HG03378 (cell line): Measurements from ENCODE around the gene CUX1.

Experiments used
- ATAC-seq: cut with Tn5 transposase; IDR thresholded peaks from one replicate; pipeline ENCODE4 v1.9.1; 2021; ENCODE audit warnings: mild to moderate bottlenecking, moderate library complexity; ENCODE audit not compliant: unreplicated experiment

CUX1 gene

GRCh38 chr7:102253066-102253972 is 435.9 kb downstream of the CUX1 start:
- no peak for ATAC-seq

DNA sequence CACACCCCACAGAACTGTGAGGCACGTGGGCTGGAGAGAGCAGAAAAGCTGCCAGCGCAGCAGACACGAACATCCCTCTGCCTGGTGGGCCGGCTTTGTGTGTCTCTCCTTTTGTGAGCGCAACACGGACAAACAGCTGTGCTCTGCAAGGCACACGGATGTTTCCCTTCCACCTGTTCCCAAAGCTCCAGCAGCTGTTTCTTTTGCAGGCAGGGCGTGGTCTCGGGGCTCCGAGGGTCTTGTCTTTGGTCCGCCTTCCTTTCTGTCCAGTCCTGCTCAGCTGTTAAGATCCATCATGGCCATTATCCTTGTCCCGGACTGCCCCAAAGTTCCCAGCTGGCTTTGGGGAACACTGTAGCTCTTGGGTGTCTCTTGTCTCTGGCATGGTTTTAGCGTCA is 436.5 kb downstream of the CUX1 start:
- ATAC-seq = no peak

GRCh38 chr7:102254521-102254920 is 437.1 kb downstream of the CUX1 start:
- no peak for ATAC-seq

DNA sequence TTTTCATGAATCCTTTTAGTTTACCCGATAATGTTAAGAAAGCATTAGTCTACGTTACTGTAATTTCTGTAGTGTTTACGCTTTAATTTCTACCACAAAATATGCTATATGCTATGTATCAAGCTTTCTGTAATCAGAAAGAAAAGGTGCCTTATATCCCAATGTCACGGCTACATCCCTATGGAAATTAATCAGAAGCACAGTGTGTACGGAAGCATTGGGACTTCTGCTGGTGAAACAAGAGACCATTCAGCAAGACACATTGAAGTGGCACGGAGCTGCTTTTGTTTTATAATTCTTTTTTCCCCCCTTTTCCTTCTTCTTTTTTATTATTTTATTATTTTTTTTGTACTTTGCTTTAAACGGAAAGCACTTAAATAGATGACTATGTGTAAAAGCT is 438.1 kb downstream of the CUX1 start:
- no peak for ATAC-seq

- ATAC-seq = no peak
Observed at GRCh38 chr7:102255916-102256315, 438.5 kb downstream of the CUX1 start.

GRCh38 chr7:102258073-102258748 is 440.8 kb downstream of the CUX1 start:
- no peak for ATAC-seq

GRCh38 chr7:102258749-102259107 is 441.3 kb downstream of the CUX1 start:
- no peak for ATAC-seq

- ATAC-seq = no peak
Observed at GRCh38 chr7:102260856-102261255, 443.4 kb downstream of the CUX1 start.

DNA sequence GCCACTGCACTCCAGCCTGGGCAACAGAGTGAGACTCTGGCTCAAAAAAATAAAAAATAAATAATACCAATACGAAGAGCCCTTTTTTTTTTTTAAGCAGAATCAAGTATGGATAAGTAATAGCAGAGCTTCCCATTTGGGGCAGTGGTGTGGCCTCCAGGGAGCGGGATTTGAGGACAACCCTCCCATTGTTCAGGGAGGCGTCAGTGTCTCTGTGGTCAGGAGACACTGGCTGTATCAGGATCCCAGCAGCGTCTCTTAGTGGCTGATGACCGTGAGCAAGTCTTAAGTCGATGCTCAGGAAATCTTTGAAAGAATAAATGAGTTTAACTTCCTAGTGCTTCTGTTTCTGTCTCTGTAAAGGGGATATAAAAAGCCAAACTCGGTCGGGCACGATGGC is 444.0 kb downstream of the CUX1 start:
- no peak for ATAC-seq

DNA sequence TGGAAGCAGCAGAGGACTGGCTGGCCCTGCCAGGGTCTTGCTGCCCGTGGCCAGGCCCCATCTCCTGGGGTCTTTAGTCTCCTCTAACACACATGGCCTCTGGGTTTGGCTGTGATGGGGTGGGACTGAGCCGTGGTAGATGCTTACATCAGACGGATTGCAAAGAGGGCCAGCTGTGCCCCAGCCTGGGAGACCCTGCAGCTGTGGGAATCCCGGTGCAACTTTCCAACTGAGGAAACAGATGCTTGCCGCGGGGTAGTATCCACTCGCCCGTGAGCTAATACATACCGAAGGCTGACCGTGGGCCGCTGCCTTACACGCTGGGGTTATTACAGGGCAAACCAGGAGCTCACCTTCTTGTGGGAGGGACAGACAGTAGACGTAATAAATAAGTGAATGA is 445.1 kb downstream of the CUX1 start:
- no peak for ATAC-seq

- ATAC-seq = no peak
Observed at GRCh38 chr7:102264367-102264891, 447.0 kb downstream of the CUX1 start.

DNA sequence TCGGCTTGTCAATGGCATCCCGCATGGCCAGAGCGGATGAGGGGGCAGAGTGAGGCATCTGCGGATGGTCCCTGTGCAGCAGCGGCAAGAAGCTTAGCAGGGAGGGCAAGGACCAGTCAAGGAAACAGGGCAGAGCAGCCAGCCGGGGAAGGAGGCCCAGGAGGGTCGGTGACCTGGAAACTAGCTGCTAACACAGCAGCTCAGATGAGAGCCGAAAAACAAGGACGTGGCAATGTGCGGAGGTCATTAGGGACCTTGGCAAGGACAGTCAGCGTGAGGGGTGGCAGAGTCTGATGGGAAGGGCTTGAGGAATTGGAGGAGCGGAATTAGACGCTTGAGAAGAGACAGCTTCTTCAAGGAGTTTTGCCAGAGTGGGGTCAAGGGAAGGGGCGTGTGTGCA is 449.1 kb downstream of the CUX1 start:
- no peak for ATAC-seq

GRCh38 chr7:102268635-102269034 is 451.2 kb downstream of the CUX1 start:
- ATAC-seq = no peak

DNA sequence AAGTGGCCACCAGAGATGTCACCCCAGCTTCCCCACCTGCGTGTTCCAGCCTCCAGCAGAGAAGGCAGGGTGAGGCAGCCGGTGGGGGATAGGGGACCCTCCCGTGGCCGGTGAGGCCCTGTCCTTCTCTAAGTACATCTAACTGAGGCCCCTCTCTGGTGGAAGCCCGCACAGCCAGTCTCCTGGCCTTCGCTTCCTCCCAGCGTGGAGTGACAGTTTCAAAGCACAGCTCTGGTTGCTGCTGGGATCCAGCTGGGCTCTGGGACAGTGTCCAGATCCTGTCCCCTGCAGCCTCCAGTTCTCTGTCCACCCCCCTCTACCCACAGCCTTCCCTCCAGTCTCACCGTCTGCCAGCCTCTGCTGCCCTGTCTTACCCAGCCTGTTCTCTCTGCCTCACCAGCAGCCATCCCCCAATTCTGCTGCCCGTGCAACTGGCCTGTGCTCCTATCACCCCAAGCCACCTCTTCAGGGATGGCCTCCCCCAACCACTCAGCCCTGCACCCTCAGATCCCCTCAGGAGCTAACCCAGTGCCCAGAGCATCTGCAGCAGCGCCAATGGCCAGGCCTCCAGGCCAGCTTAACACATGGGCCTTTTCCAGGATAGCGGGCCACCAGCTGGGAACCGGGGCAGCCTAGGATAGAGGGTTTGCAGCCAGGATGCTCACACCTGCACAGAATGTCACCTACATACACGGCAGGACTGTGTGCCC is 452.9 kb downstream of the CUX1 start:
- ATAC-seq = no peak

DNA sequence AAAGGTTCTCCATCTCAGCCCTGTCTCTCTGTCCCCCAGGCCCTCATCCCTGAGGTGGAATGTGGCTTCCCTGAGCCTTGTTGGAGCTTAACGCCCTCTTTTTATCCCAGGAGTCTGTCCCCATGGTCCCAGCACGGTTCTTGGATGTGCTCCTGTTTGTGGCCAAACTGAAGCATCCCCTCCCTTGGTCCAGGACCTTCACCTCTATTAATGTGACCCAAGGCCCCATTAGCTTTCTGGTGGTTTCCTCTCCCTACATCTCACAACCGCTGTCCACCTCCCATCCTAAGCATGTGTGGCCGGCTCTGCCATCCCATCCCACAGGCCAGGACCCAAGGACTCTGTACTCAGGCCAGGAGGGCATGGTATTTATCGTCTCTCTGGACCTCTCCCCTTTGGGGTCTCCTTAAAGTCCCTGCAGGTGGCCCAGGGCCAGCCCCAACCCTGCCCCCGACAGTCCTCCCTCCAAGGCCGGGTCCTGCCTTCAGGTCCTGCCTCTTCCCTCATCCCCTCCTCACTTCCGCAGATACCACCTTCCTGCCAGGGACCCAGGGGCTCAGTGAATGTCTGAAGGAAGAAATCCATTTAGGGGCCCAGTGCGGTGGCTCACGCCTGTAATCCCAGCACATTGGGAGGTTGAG is 453.9 kb downstream of the CUX1 start:
- ATAC-seq = no peak

GRCh38 chr7:102272075-102272916 is 454.9 kb downstream of the CUX1 start:
- ATAC-seq = no peak

- ATAC-seq = no peak
Observed at GRCh38 chr7:102272917-102273748, 455.7 kb downstream of the CUX1 start.

- no peak for ATAC-seq
Observed at GRCh38 chr7:102273749-102274712, 456.6 kb downstream of the CUX1 start.
